Activated CD8-positive, alpha-beta T cell treated with anti-CD3 and anti-CD28 coated beads for 36 hours (primary cell): Measurements from ENCODE around the gene FBXO10. TPM values are rescaled to one million over a fixed set of nuclear protein-coding genes. Genes with fewer than 3 reads are reported as not detected.

Source experiments
- ATAC-seq: fragments of 200-7000 bp; cut with Tn5 transposase; one replicate; pipeline ENCODE4 v1.10.0; 2021; ENCODE audit warnings: mild to moderate bottlenecking, moderate library complexity
- CTCF ChIA-PET: fragments of 350-600 bp; sonication (Branson Sonifier 250); formaldehyde crosslinking; loops from one replicate; lab custom pipeline; 2021; ENCODE audit warnings: antibody characterized with exemption; lab: Charles Lee
- POLR2A ChIA-PET: fragments of 350-600 bp; sonication (Branson Sonifier 250); formaldehyde crosslinking; loops from one replicate; lab custom pipeline; 2021; ENCODE audit warnings: antibody characterized with exemption; lab: Charles Lee
- DNase-seq: peaks from one replicate; pipeline ENCODE4 v3.0.0-alpha.2; 2020
- H3K27ac Mint-ChIP-seq: one replicate; pipeline ENCODE4 v1.8.0; 2021; ENCODE audit warnings: mild to moderate bottlenecking, mixed read lengths
- H3K27me3 Mint-ChIP-seq: one replicate; pipeline ENCODE4 v1.8.0; 2021; ENCODE audit warnings: mixed read lengths
- H3K36me3 Mint-ChIP-seq: one replicate; pipeline ENCODE4 v1.8.0; 2021; ENCODE audit warnings: low read depth, mixed read lengths
- H3K4me1 Mint-ChIP-seq: one replicate; pipeline ENCODE4 v1.8.0; 2021; ENCODE audit warnings: low read depth, mixed read lengths
- H3K4me3 Mint-ChIP-seq: one replicate; pipeline ENCODE4 v1.8.0; 2021; ENCODE audit warnings: mild to moderate bottlenecking, moderate library complexity, mixed read lengths
- H3K9me3 Mint-ChIP-seq: one replicate; pipeline ENCODE4 v1.8.0; 2021; ENCODE audit warnings: mixed read lengths
- intact Hi-C: fragments of 100-400 bp; cut with micrococcal nuclease; formaldehyde crosslinking; loops from one replicate; pipeline ENCODE4 v1.10.0; 2022
- total RNA-seq, 2 experiments: library from RNA; stranded (reverse); gene quantifications; one replicate each; pipeline ENCODE4 v1.2.3, GENCODE V29; 2021
- TF ChIP-seq, protein P1 (sequence below): fragments of 200-600 bp; IDR thresholded peaks from one replicate; pipeline ENCODE4 v1.8.0; 2022; ENCODE audit warnings: antibody characterized with exemption, mild to moderate bottlenecking

FBXO10 gene, protein sequence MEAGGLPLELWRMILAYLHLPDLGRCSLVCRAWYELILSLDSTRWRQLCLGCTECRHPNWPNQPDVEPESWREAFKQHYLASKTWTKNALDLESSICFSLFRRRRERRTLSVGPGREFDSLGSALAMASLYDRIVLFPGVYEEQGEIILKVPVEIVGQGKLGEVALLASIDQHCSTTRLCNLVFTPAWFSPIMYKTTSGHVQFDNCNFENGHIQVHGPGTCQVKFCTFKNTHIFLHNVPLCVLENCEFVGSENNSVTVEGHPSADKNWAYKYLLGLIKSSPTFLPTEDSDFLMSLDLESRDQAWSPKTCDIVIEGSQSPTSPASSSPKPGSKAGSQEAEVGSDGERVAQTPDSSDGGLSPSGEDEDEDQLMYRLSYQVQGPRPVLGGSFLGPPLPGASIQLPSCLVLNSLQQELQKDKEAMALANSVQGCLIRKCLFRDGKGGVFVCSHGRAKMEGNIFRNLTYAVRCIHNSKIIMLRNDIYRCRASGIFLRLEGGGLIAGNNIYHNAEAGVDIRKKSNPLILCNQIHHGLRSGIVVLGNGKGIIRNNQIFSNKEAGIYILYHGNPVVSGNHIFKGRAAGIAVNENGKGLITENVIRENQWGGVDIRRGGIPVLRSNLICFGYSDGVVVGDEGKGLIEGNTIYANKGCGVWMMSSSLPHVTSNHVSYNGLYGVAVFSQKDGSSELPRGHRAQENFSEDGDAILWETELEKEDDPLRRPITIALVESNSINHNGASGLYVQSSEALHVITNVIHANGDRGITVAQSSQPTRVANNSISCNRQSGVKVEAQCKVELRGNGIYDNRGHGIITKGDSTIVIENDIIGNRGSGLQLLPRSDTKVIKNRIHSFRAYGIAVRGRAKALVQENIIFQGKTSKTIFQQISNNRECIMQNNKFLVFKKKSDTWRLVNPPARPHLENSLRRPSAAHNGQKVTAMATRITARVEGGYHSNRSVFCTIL
- 1 to 10 TPM; 2.5 to 3.6 TPM for total RNA-seq

DNA sequence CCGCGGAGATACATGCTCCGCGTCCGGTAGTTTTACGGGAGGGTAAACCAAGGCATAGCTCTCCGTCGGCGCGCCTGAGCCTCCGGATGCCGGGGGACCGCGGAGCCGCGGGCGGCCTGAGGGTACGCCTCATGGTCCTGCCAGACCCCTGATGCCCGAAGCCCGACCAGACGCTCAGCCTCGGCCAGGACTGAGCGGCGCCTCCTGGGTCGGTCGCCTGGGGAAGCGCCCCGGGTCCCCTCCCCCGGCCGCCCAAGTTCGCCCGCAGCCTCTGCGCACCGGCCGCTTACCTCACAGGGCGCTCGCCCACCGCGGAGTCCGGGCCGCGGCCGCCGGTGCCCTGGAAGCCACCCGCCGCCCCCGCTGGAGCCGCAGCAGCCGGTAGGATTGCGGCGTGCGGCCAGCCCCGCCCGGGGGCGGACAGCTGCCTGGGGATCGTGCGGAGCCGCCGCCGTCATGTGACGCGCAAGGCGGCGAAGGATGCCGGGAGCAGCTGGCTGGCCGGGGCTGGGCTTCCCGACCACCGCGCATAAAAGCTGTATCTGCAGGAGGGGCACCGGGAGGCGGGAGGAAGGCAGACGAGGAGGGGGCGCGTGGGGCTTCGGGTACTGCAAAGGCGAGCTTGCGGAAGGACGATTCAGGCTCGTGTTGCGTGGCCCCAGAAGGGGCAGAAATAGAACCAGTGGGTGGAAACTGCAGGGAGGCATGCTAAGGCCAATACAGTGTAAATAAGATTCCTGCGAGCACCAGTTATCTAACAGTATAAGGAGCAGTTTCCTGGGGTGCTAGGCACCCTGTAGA, at the start of gene FBXO10:
FBXO10 (minus strand) TSS at position 460 of the 801 bp plus-strand sequence. CDS start 34,612 bp downstream, outside the sequence.
- CTCF ChIA-PET, result interaction anchor here (0.5 to 3.2 kb wide), 4 partner anchors 16 to 85 kb away, joined by 3 to 13 read pairs (median 7); partner anchors contain the start of gene TOMM5
- H3K4me1 Mint-ChIP-seq, result peaks cover 19% of the 10 kb centered on the region
- no peak within 1 kb of the TSS for H3K27ac Mint-ChIP-seq
- POLR2A ChIA-PET, result interaction anchor here (1.0 to 10.7 kb wide), 5 partner anchors 8 to 81 kb away, joined by 3 to 79 read pairs (median 3); partner anchors contain the start of gene TOMM5
- DNase-seq (peak; percentile 53), ATAC-seq (peak; percentile 76)
- H3K27me3 Mint-ChIP-seq, result no peaks in the 10 kb centered on the region
- no peaks in the 10 kb centered on the region for H3K9me3 Mint-ChIP-seq
- H3K36me3 Mint-ChIP-seq, result peaks cover 22% of the 10 kb centered on the region
- peak within 1 kb of the TSS; percentile 70 for H3K4me3 Mint-ChIP-seq
- TF ChIP-seq, protein P1, sequence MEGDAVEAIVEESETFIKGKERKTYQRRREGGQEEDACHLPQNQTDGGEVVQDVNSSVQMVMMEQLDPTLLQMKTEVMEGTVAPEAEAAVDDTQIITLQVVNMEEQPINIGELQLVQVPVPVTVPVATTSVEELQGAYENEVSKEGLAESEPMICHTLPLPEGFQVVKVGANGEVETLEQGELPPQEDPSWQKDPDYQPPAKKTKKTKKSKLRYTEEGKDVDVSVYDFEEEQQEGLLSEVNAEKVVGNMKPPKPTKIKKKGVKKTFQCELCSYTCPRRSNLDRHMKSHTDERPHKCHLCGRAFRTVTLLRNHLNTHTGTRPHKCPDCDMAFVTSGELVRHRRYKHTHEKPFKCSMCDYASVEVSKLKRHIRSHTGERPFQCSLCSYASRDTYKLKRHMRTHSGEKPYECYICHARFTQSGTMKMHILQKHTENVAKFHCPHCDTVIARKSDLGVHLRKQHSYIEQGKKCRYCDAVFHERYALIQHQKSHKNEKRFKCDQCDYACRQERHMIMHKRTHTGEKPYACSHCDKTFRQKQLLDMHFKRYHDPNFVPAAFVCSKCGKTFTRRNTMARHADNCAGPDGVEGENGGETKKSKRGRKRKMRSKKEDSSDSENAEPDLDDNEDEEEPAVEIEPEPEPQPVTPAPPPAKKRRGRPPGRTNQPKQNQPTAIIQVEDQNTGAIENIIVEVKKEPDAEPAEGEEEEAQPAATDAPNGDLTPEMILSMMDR, result no peak
- intact Hi-C loops, result no loop called here

DNA sequence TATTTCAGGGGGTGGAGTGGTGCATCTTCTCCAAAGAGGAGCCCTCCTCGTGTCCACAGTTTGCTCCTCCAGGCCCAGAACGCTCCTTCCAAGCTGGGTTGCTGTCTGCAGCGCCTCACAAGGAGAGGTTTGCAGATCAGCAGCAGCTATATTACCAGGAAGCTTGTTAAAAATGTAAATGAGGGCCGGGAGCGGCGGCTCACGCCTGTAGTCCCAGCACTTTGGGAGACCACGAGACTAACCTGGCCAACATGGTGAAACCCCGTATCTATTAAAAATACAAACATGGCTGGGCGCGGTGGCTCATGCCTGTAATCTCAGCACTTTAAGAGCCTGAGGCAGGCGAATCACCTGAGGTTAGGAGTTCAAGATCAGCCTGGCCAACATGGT, 49.6 kb upstream of the FBXO10 start:
- ChIA-PET CTCF (interaction anchor here (0.8 kb wide), 1 partner anchor 30 kb away, joined by 3 read pairs; no protein-coding TSS in a partner anchor), POLR2A (interaction anchor here (0.6 kb wide), 1 partner anchor 329 kb away, joined by 3 read pairs; no protein-coding TSS in a partner anchor)
- Mint-ChIP-seq H3K27me3 (no peaks in the 10 kb centered on the region), H3K4me3 (no peak overlapping the region), H3K27ac (no peak overlapping the region), H3K9me3 (no peaks in the 10 kb centered on the region), H3K36me3 (no peaks in the 10 kb centered on the region), H3K4me1 (no peaks in the 10 kb centered on the region)
- ATAC-seq (no peak), DNase-seq (no peak)
- intact Hi-C loops, result no loop called here
- TF ChIP-seq, protein P1, result no peak

DNA sequence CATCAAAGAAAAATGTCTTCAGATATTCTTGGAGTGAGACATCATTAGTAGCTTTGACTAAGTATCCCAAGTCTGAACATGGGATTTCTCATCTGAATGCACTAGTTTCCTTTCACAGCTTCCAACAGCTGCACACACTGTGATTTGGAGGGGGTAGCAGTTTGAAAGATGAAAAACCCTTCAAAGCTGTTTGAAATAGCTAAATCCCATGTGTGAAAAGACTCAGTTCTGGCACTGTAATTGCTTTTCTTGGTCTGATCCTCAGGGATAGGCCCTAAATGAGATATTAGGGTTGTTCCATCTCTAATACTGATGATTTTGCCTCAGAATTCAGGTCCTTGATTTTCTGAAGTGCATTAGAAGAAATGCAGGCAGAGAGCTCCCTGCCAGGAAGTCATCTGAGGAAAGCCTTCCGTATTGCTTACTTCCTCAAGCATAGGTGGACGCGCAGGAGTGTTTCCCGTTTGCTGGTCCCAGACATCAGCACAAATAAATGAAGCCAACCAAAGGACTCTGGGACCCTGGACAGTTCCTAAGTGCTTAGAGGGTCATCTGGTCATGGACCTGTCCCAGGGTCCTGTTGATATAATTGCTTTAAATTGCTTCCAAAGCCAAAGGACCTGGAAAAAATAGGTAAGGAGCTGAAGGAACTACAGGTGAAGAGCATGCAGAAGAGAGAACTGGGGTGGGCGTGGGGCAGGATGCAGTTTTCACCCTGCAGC, 49.0 kb upstream of the FBXO10 start:
- Mint-ChIP-seq H3K27me3 (no peaks in the 10 kb centered on the region), H3K4me3 (no peak overlapping the region), H3K4me1 (no peaks in the 10 kb centered on the region), H3K36me3 (no peaks in the 10 kb centered on the region), H3K27ac (no peak overlapping the region), H3K9me3 (no peaks in the 10 kb centered on the region)
- intact Hi-C loops, result no loop called here
- ChIA-PET CTCF (interaction anchor here (0.8 kb wide), 1 partner anchor 29 kb away, joined by 3 read pairs; no protein-coding TSS in a partner anchor), POLR2A (no interaction called here)
- DNase-seq, result no peak
- TF ChIP-seq, protein P1, result no peak
- no peak for ATAC-seq

DNA sequence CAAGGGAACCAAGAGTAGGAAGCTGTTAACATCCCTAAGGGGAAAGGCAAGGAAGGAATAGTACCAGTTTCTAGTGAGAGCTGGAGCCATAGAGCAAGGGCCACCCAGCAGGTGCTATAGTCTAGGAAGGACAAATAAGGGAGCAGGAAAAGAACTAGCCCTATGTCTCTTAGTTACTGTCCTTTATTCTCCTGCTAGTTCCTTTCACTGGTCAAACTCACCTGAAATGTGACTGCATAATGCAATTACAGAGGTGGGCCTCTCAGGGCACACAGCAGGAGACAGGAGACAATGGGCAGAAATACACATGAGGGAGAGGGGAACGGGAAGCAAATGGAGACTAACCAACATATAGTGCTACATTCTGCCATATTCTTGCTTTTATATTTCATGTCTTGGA, 47.9 kb upstream of the FBXO10 start:
- POLR2A ChIA-PET, result no interaction called here
- intact Hi-C loops, result no loop called here
- H3K4me3 Mint-ChIP-seq, result no peak overlapping the region
- no peak for DNase-seq
- no peak for ATAC-seq
- H3K27ac Mint-ChIP-seq, result no peak overlapping the region
- TF ChIP-seq, protein P1, result no peak
- H3K4me1 Mint-ChIP-seq, result no peaks in the 10 kb centered on the region
- CTCF ChIA-PET, result no interaction called here
- H3K27me3 Mint-ChIP-seq, result no peaks in the 10 kb centered on the region
- H3K36me3 Mint-ChIP-seq, result no peaks in the 10 kb centered on the region
- H3K9me3 Mint-ChIP-seq, result no peaks in the 10 kb centered on the region
